Activated CD8-positive, alpha-beta memory T cell treated with anti-CD3 and anti-CD28 coated beads for 1 hour (primary cell): ENCODE results near the gene COL15A1.
"Not testable (repeated sequence)": the region's sequence is repeated elsewhere in the genome, so short reads cannot be mapped to it uniquely, and the experiment has no call there.

Experiments
- DNase-seq, 2 donors: peaks; one replicate each; pipeline ENCODE4 v3.0.0-alpha.2; 2020; ENCODE audit warnings: low read depth in 1 of 2; ENCODE audit errors: extremely low read depth in 1 of 2

COL15A1 gene

GRCh38 chr9:98943682-98944056, at the start of gene COL15A1:
TSS of gene COL15A1 (plus strand) at chr9:98943907. CDS start at chr9:98944062, 155 bp downstream.
- DNase-seq = no peak

- DNase-seq = no peak
These were observed 49.5 kb upstream of the COL15A1 start for GRCh38 chr9:98894171-98894570.

- no peak for DNase-seq
These were observed 48.9 kb upstream of the COL15A1 start for GRCh38 chr9:98894761-98895160.

- no peak for DNase-seq
These were observed 47.1 kb upstream of the COL15A1 start for GRCh38 chr9:98896632-98897031.

GRCh38 chr9:98897745-98898144, 46.0 kb upstream of the COL15A1 start:
- no peak for DNase-seq

GRCh38 chr9:98899408-98900056, 44.2 kb upstream of the COL15A1 start:
- no peak for DNase-seq

GRCh38 chr9:98900244-98900643, 43.5 kb upstream of the COL15A1 start:
- DNase-seq = no peak

- DNase-seq = no peak
These were observed 43.0 kb upstream of the COL15A1 start for GRCh38 chr9:98900725-98901124.

GRCh38 chr9:98901843-98902242, 41.9 kb upstream of the COL15A1 start:
- DNase-seq = not testable (repeated sequence)

- DNase-seq = no peak
These were observed 41.2 kb upstream of the COL15A1 start for GRCh38 chr9:98902516-98902915.

- no peak for DNase-seq
These were observed 40.8 kb upstream of the COL15A1 start for GRCh38 chr9:98902925-98903324.

- DNase-seq = no peak
These were observed 39.7 kb upstream of the COL15A1 start for GRCh38 chr9:98903961-98904411.

GRCh38 chr9:98905015-98905414, 38.7 kb upstream of the COL15A1 start:
- no peak for DNase-seq

GRCh38 chr9:98906273-98907040, 37.2 kb upstream of the COL15A1 start:
- no peak for DNase-seq

GRCh38 chr9:98907055-98907454, 36.7 kb upstream of the COL15A1 start:
- no peak for DNase-seq

- DNase-seq = no peak
These were observed 34.6 kb upstream of the COL15A1 start for GRCh38 chr9:98908897-98909634.

GRCh38 chr9:98909935-98910334, 33.8 kb upstream of the COL15A1 start:
- DNase-seq = no peak

- no peak for DNase-seq
These were observed 32.7 kb upstream of the COL15A1 start for GRCh38 chr9:98911042-98911441.

GRCh38 chr9:98911738-98912137, 32.0 kb upstream of the COL15A1 start:
- not testable (repeated sequence) for DNase-seq

- DNase-seq = no peak
These were observed 31.3 kb upstream of the COL15A1 start for GRCh38 chr9:98912450-98912849.

- DNase-seq = no peak
These were observed 30.7 kb upstream of the COL15A1 start for GRCh38 chr9:98913044-98913443.

- DNase-seq = no peak
These were observed 30.0 kb upstream of the COL15A1 start for GRCh38 chr9:98913705-98914104.
